SK-N-SH (cell line): ENCODE measurements around the gene INTS3. TPM values are rescaled to one million over a fixed set of nuclear protein-coding genes. Genes with fewer than 3 reads are reported as not detected.

Experiments
- CTCF ChIA-PET: fragments of 300-600, 350-600 bp; formaldehyde crosslinking; extraction: SDS; loops from one replicate; lab custom pipeline; 2021; lab: Yijun Ruan, JAX
- POLR2A ChIA-PET: fragments of 350-600 bp; sonication (Branson Sonifier 250); formaldehyde crosslinking; extraction: SDS; loops from one replicate; lab custom pipeline; 2020; ENCODE audit warnings: antibody characterized with exemption, inconsistent platforms; lab: Yijun Ruan, JAX
- DNase-seq: peaks from one replicate; pipeline ENCODE4 v3.0.0; 2012
- H2AFZ ChIP-seq: fragments of 200-600 bp; sonication (generic); 2 replicates; pipeline ENCODE4 v1.8.1; 2016; ENCODE audit warnings: antibody characterized with exemption, mild to moderate bottlenecking, low read depth
- H3F3A ChIP-seq: fragments of 200-600 bp; sonication (generic); replicated peaks from 2 replicates; pipeline ENCODE3; 2016; ENCODE audit warnings: antibody characterized with exemption, mild to moderate bottlenecking; ENCODE audit not compliant: insufficient read depth
- H3K27ac ChIP-seq, 2 experiments: fragments of 200-500 bp in 1 of 2; fragments of 200-600 bp in 1 of 2; sonication (Bioruptor generic) in 1 of 2; sonication (generic), shearing (Covaris generic) in 1 of 2; 2 replicates each; pipeline versions ENCODE4 v1.5.1 to v1.6.1; 2014 to 2016; ENCODE audit warnings: low read depth in 2 of 2, inconsistent platforms in 1 of 2, low read length in 1 of 2, mild to moderate bottlenecking in 1 of 2, mixed read lengths in 1 of 2
- H3K27me3 ChIP-seq: fragments of 200-600 bp; sonication (generic), shearing (Covaris generic); 2 replicates; pipeline ENCODE4 v1.6.1; 2016; ENCODE audit warnings: mixed run types; ENCODE audit not compliant: insufficient read depth
- H3K36me3 ChIP-seq, 2 experiments: fragments of 200-500 bp in 1 of 2; fragments of 200-600 bp in 1 of 2; sonication (Bioruptor generic) in 1 of 2; sonication (generic) in 1 of 2; replicated peaks in 1 of 2; 2 replicates each; pipeline versions ENCODE3 to v1.5.1; 2014 to 2016; ENCODE audit warnings: low read length in 1 of 2, mild to moderate bottlenecking in 1 of 2; ENCODE audit not compliant: insufficient read depth in 2 of 2, control insufficient read depth in 1 of 2
- H3K4me1 ChIP-seq, 2 experiments: fragments of 200-500 bp in 1 of 2; fragments of 200-600 bp in 1 of 2; sonication (Bioruptor generic) in 1 of 2; sonication (generic), shearing (Covaris generic) in 1 of 2; 2 replicates each; pipeline versions ENCODE4 v1.5.1 to v1.6.1; 2014 to 2016; ENCODE audit warnings: low read depth in 1 of 2, low read length in 1 of 2, mixed run types in 1 of 2; ENCODE audit not compliant: insufficient read depth in 2 of 2, control insufficient read depth in 1 of 2
- H3K4me2 ChIP-seq: fragments of 200-600 bp; sonication (generic), shearing (Covaris generic); 2 replicates; pipeline ENCODE4 v1.6.1; 2017; ENCODE audit warnings: mixed run types
- H3K4me3 ChIP-seq, 2 experiments: fragments of 200-500 bp in 1 of 2; fragments of 200-600 bp in 1 of 2; sonication (Bioruptor generic) in 1 of 2; sonication (generic), shearing (Covaris generic) in 1 of 2; 2 replicates each; pipeline versions ENCODE4 v1.5.1 to v1.8.1; 2014 to 2016; ENCODE audit warnings: low read depth in 2 of 2, inconsistent platforms in 1 of 2, low read length in 1 of 2, mild to moderate bottlenecking in 1 of 2, mixed read lengths in 1 of 2, moderate library complexity in 1 of 2
- H3K79me2 ChIP-seq: fragments of 200-600 bp; sonication (generic); 2 replicates; pipeline ENCODE4 v1.8.1; 2017; ENCODE audit warnings: mild to moderate bottlenecking; ENCODE audit not compliant: insufficient read depth
- H3K9ac ChIP-seq: fragments of 200-600 bp; sonication (generic); 2 replicates; pipeline ENCODE4 v1.6.1; 2017; ENCODE audit warnings: mixed run types
- H3K9me2 ChIP-seq: fragments of 200-600 bp; sonication (generic); 2 replicates; pipeline ENCODE4 v1.6.1; 2017; ENCODE audit warnings: mixed run types
- H3K9me3 ChIP-seq: fragments of 200-600 bp; sonication (generic); 2 replicates; pipeline ENCODE4 v1.6.1; 2017; ENCODE audit warnings: mixed run types, mild to moderate bottlenecking, moderate library complexity
- H4K20me1 ChIP-seq: fragments of 200-600 bp; sonication (generic); 2 replicates; pipeline ENCODE4 v1.6.1; 2017; ENCODE audit warnings: mild to moderate bottlenecking, mixed run types; ENCODE audit not compliant: insufficient read depth
- CHD2 ChIP-seq: fragments of 150-350 bp; IDR thresholded peaks from 2 replicates; pipeline ENCODE4 v1.6.1; 2018; ENCODE audit warnings: low read length; ENCODE audit not compliant: partially characterized antibody
- CTCF ChIP-seq: fragments of 200-600 bp; sonication (generic); IDR thresholded peaks from 2 replicates; pipeline ENCODE4 v1.6.1; 2017; ENCODE audit warnings: antibody characterized with exemption, mild to moderate bottlenecking, moderate library complexity
- ELF1 ChIP-seq: IDR thresholded peaks from 2 replicates; pipeline ENCODE4 v1.4.0; 2012
- EZH2phosphoT487 ChIP-seq: fragments of 200-600 bp; sonication (generic); IDR thresholded peaks from 2 replicates; pipeline ENCODE4 v1.6.1; 2017; ENCODE audit warnings: low read depth, mixed run types, mild to moderate bottlenecking, antibody characterized with exemption, moderate library complexity, borderline replicate concordance
- FOXJ3 ChIP-seq: sonication (generic); formaldehyde crosslinking; IDR thresholded peaks from 2 replicates; pipeline ENCODE4 v1.5.1; 2020; ENCODE audit warnings: mild to moderate bottlenecking, missing genetic modification reagents
- GABPA ChIP-seq: IDR thresholded peaks from 2 replicates; pipeline ENCODE4 v1.4.0; 2012; ENCODE audit warnings: low read depth, mild to moderate bottlenecking
- IRF3 ChIP-seq: fragments of 150-350 bp; IDR thresholded peaks from 2 replicates; pipeline ENCODE4 v1.6.1; 2016; ENCODE audit warnings: mild to moderate bottlenecking, low read depth, low read length
- JUND ChIP-seq: IDR thresholded peaks from 2 replicates; pipeline ENCODE4 v1.4.0; 2012
- MXI1 ChIP-seq: IDR thresholded peaks from 2 replicates; pipeline ENCODE4 v1.6.1; 2012; ENCODE audit warnings: mild to moderate bottlenecking, low read depth, low read length, improper control_type of control experiment
- NRF1 ChIP-seq: IDR thresholded peaks from 2 replicates; pipeline ENCODE4 v1.6.1; 2012; ENCODE audit warnings: low read depth, mild to moderate bottlenecking, low read length
- POLR2AphosphoS5 ChIP-seq: IDR thresholded peaks from 2 replicates; pipeline ENCODE4 v1.6.1; 2012; ENCODE audit warnings: low read depth, low read length
- RXRA ChIP-seq: IDR thresholded peaks from 2 replicates; pipeline ENCODE4 v1.4.0; 2012; ENCODE audit warnings: low read depth, mild to moderate bottlenecking, borderline replicate concordance
- TAF1 ChIP-seq: IDR thresholded peaks from 2 replicates; pipeline ENCODE4 v1.6.1; 2012; ENCODE audit warnings: low read depth, mild to moderate bottlenecking, low read length, moderate library complexity, borderline replicate concordance
- YY1 ChIP-seq: IDR thresholded peaks from 2 replicates; pipeline ENCODE4 v1.4.0; 2012; ENCODE audit warnings: low read depth, mild to moderate bottlenecking
- WGBS: methylation state at CpG from one replicate; pipeline ENCODE4 v1.1.6; 2017; ENCODE audit warnings: low lambda C conversion rate; 5-methylcytosine and 5-hydroxymethylcytosine counted together
- polyA plus RNA-seq, 3 experiments: library from polyadenylated mRNA; depleted of rRNA; stranded (reverse); fragments of >200 nt; gene quantifications; 2 replicates each; pipeline ENCODE4 v1.2.3, GENCODE V29; 2012
- TF ChIP-seq, protein P1 (sequence below): IDR thresholded peaks from 2 replicates; pipeline ENCODE4 v1.4.0; 2012; ENCODE audit warnings: low read depth, borderline replicate concordance

Gene INTS3
- polyA plus RNA-seq, 1 of the 3 experiments (the other 2 are of a cell fraction), result 64.3 TPM

GRCh38 chr1:153795330-153795837 lies 67.5 kb downstream of the INTS3 start:
- Histone ChIP-seq H3K27ac (no peak overlapping the region), H3K9ac (no peak overlapping the region), H2AFZ (no peak overlapping the region), H4K20me1 (no peaks in the 10 kb centered on the region), H3K36me3 (no peaks in the 10 kb centered on the region), H3K4me1 (no peaks in the 10 kb centered on the region; a peak in 1 of 4 replicates), H3K4me2 (no peak overlapping the region), H3K4me3 (no peak overlapping the region), H3K27me3 (no peaks in the 10 kb centered on the region), H3K9me3 (no peaks in the 10 kb centered on the region), H3F3A (no peaks in the 10 kb centered on the region), H3K9me2 (no peaks in the 10 kb centered on the region), H3K79me2 (no peaks in the 10 kb centered on the region)
- POLR2A ChIA-PET, result no interaction called here
- TF ChIP-seq MXI1, result no peak
- no peak for TF ChIP-seq YY1
- TF ChIP-seq POLR2AphosphoS5, result no peak
- TF ChIP-seq NRF1, result no peak
- no peak for TF ChIP-seq IRF3
- no peak for TF ChIP-seq TAF1
- no peak for TF ChIP-seq CTCF
- TF ChIP-seq ELF1, result no peak
- TF ChIP-seq GABPA, result no peak
- TF ChIP-seq CHD2, result no peak
- TF ChIP-seq, protein P1, sequence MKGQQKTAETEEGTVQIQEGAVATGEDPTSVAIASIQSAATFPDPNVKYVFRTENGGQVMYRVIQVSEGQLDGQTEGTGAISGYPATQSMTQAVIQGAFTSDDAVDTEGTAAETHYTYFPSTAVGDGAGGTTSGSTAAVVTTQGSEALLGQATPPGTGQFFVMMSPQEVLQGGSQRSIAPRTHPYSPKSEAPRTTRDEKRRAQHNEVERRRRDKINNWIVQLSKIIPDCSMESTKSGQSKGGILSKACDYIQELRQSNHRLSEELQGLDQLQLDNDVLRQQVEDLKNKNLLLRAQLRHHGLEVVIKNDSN, result no peak
- no peak for TF ChIP-seq JUND
- 93% methylated on average over 12 of the region's 18 CpGs for WGBS
- CTCF ChIA-PET, result interaction anchor here (1.2 to 4.2 kb wide), 4 partner anchors 12 to 190 kb away, joined by 3 to 61 read pairs (median 6); partner anchors contain the start of genes DENND4B and RAB13
- DNase-seq, result no peak

DNA sequence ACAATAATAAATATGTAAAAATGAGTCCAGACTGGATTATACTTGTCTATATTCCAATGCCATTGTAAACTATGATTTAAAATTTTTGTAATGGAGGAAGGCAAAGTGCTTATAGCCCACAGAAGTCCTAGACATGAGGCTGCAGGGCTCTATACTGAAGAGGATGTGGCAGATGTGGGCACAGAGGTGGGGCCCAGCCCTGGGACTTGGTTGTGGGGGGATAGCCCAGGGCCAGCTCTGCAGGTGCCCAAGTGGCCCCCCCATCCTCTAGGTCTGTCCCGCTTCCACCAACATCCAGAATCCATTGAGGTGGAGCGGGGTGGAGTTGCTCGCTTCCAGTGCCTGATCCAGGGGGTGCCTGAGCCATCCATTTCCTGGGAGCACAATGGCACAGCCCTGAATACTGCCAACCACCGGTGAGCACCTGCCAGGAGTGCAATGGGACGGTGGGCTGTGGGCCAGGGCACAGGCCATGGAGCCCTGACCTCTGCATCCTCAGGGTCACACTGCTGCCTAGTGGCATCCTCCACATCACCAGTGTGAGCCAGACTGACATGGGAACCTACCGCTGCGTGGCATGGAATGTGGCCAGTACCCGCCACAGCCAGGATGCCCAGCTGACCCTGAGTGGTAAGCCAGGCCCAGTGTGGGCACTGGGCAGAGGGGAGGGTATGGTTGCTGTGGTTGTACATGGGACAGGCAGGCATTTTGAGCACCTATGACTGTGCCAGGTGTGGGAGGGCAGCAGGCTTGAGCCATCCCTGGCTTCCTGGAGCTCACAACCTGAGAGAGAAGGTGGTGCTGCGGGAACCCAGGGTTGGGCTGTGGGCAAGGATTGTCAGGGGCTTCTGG lies 68.3 kb downstream of the INTS3 start:
- Histone ChIP-seq H3K4me2 (no peak overlapping the region), H3F3A (no peaks in the 10 kb centered on the region), H3K9me2 (no peaks in the 10 kb centered on the region), H4K20me1 (no peaks in the 10 kb centered on the region), H3K4me3 (no peak overlapping the region), H3K27ac (no peak overlapping the region), H3K9ac (no peak overlapping the region), H3K79me2 (no peaks in the 10 kb centered on the region), H3K36me3 (no peaks in the 10 kb centered on the region), H3K27me3 (no peaks in the 10 kb centered on the region), H2AFZ (no peak overlapping the region), H3K9me3 (no peaks in the 10 kb centered on the region), H3K4me1 (no peaks in the 10 kb centered on the region; a peak in 1 of 4 replicates)
- 78% methylated on average over 8 of the region's 9 CpGs for WGBS
- ChIA-PET POLR2A (interaction anchor here (1.1 kb wide), 1 partner anchor 194 kb away, joined by 3 read pairs; the partner anchor contains the start of gene RPS27), CTCF (interaction anchor here (0.7 to 4.2 kb wide), 26 partner anchors 9 to 203 kb away, joined by 3 to 61 read pairs (median 7); partner anchors contain the start of genes DENND4B, JTB, NPR1 and RAB13)
- no peak for DNase-seq
- TF ChIP-seq GABPA, result no peak
- TF ChIP-seq FOXJ3 (CRISPR knock-in tag), result no peak
- TF ChIP-seq IRF3, result no peak
- TF ChIP-seq RXRA, result no peak
- no peak for TF ChIP-seq EZH2phosphoT487
